ENCODE data around the gene RGS10. TPM values are rescaled to one million over a fixed set of nuclear protein-coding genes. Genes with fewer than 3 reads are reported as not detected.
"Not testable (repeated sequence)": the region's sequence is repeated elsewhere in the genome, so short reads cannot be mapped to it uniquely, and the experiment has no call there.

The RGS10 gene
- polyA plus RNA-seq (2014; cell fraction: cytosol; rRNA removed) = 42.3 and 49.8 TPM in 2 replicates
- polyA plus RNA-seq (2014; cell fraction: nucleus; rRNA removed) = 26.4 and 34.4 TPM in 2 replicates

GRCh38 chr10:119542357-119542987 is at the start of gene RGS10:
Gene RGS10 (minus strand): TSS chr10:119542719. CDS start chr10:119542638, 81 bp downstream.
- peak; percentile 72 for DNase-seq (ENCODE audit: low spot score)

- no peak for DNase-seq (ENCODE audit: low spot score)
Measured at GRCh38 chr10:119588071-119588470, 45.6 kb upstream of the RGS10 start.

- no peak for DNase-seq (ENCODE audit: low spot score)
Measured at GRCh38 chr10:119578355-119578754, 35.8 kb upstream of the RGS10 start.

- no peak for DNase-seq (ENCODE audit: low spot score)
Measured at GRCh38 chr10:119575991-119576390, 33.5 kb upstream of the RGS10 start.

GRCh38 chr10:119575506-119575905 is 33.0 kb upstream of the RGS10 start:
- no peak for DNase-seq (ENCODE audit: low spot score)

GRCh38 chr10:119567978-119568377 is 25.5 kb upstream of the RGS10 start:
- no peak for DNase-seq (ENCODE audit: low spot score)

GRCh38 chr10:119562097-119562496 is 19.6 kb upstream of the RGS10 start:
- no peak for DNase-seq (ENCODE audit: low spot score)

GRCh38 chr10:119559511-119559910 is 17.0 kb upstream of the RGS10 start:
- DNase-seq (ENCODE audit: low spot score) = not testable (repeated sequence)

- not testable (repeated sequence) for DNase-seq (ENCODE audit: low spot score)
Measured at GRCh38 chr10:119556081-119556480, 13.6 kb upstream of the RGS10 start.

GRCh38 chr10:119555178-119555784 is 12.8 kb upstream of the RGS10 start:
- DNase-seq (ENCODE audit: low spot score) = no peak

- no peak for DNase-seq (ENCODE audit: low spot score)
Measured at GRCh38 chr10:119550827-119551226, 8.3 kb upstream of the RGS10 start.

GRCh38 chr10:119549247-119549999 is 6.9 kb upstream of the RGS10 start:
- no peak for DNase-seq (ENCODE audit: low spot score)

GRCh38 chr10:119546009-119546408 is 3.5 kb upstream of the RGS10 start:
- DNase-seq (ENCODE audit: low spot score) = no peak

GRCh38 chr10:119545310-119545709 is 2.8 kb upstream of the RGS10 start:
- no peak for DNase-seq (ENCODE audit: low spot score)

GRCh38 chr10:119543814-119544642 is 1.5 kb upstream of the RGS10 start:
- DNase-seq (ENCODE audit: low spot score) = no peak

- DNase-seq (ENCODE audit: low spot score) = peak; percentile 67
Measured at GRCh38 chr10:119542988-119543813, 682 bp upstream of the RGS10 start.

- no peak for DNase-seq (ENCODE audit: low spot score)
Measured at GRCh38 chr10:119541459-119542356, 811 bp downstream of the RGS10 start.

- DNase-seq (ENCODE audit: low spot score) = no peak
Measured at GRCh38 chr10:119541046-119541445, 1.5 kb downstream of the RGS10 start.

GRCh38 chr10:119540038-119540437 is 2.5 kb downstream of the RGS10 start:
- DNase-seq (ENCODE audit: low spot score) = no peak

GRCh38 chr10:119539359-119539825 is 3.1 kb downstream of the RGS10 start:
- DNase-seq (ENCODE audit: low spot score) = no peak

Data from SK-N-DZ (cell line).